GM13977 (cell line): ENCODE measurements around the gene PHC2.

Experiments
- DNase-seq: peaks from one replicate; pipeline ENCODE4 v3.0.0; 2012; ENCODE audit warnings: low spot score
- CTCF ChIP-seq: IDR thresholded peaks from 2 replicates; pipeline ENCODE4 v1.5.1; 2012; ENCODE audit warnings: mild to moderate bottlenecking, control low read depth; ENCODE audit not compliant: insufficient read depth; ENCODE audit errors: extremely low read depth, missing control alignments
- in situ Hi-C: fragments of 300-500 bp; cut with MboI; formaldehyde crosslinking; loops from one replicate; pipeline ENCODE4 v1.12.0; 2022; ENCODE audit warnings: low sequenced_read_pairs, low pct_unique_long_range_greater_than_20kb, mixed read lengths, inconsistent platforms; ENCODE audit not compliant: unreplicated experiment

The PHC2 gene

DNA sequence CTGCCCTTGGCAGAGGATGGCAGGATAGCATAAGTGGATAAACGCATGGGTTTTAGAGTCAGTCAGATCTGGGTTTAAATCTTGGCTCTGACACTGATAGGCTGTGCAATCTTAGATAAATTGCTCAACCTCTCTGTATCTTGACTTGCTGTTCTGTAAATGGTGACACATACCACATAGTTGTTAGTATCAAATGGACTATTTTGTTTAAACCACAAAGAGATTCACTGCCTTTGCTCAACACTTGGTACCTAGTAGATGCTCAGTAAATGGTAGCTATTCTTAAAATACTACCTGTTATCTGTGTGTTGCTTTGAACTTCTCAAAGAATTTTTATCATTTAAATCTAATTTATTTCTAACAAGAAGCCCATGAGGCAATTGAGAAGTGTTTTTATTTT is 70.5 kb downstream of the PHC2 start:
- TF ChIP-seq CTCF, result no peak

GRCh38 chr1:33359931-33360330 is 71.0 kb downstream of the PHC2 start:
- no peak for DNase-seq
- in situ Hi-C loops, result no loop called here
- TF ChIP-seq CTCF, result no peak

More for the DNA sequence above, 70.5 kb downstream of the PHC2 start:
- DNase-seq, result no peak
- in situ Hi-C loops, result no loop called here

- no peak for DNase-seq
- in situ Hi-C loops, result no loop called here
- no peak for TF ChIP-seq CTCF
These were observed 71.9 kb downstream of the PHC2 start for GRCh38 chr1:33358795-33359503.

DNA sequence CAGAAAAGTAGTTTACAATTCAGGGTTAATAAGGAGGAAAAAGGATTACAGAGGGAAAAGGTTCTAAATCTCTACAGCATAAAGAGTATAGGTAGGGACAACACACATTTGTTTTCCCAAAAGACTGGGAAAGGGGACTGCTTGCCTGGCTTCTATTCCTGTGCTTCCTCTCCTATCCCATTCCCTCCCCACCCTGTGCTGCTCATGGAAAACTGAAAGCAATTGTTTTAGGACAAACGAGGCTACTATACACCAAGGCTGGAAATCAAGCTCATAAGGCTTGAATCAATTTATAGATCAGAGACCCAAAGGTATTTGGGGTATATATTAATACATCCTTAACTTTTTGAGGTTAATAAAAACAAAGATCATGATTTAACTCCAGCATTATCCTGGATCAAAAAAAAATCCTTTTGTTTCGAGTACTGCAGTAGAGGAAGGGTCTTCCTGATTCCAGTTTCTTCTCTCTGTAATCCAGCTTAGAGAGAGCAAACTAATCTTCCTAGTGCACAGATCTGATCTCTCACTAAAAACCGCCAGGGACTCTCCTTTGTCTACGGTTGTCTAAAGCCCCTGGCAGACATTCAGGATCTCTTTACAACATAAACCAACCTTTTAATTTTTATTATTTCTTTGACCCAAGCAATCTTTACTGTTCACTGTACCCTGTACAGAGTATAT is 72.6 kb downstream of the PHC2 start:
- no peak for DNase-seq
- in situ Hi-C loops, result no loop called here
- TF ChIP-seq CTCF, result no peak

DNA sequence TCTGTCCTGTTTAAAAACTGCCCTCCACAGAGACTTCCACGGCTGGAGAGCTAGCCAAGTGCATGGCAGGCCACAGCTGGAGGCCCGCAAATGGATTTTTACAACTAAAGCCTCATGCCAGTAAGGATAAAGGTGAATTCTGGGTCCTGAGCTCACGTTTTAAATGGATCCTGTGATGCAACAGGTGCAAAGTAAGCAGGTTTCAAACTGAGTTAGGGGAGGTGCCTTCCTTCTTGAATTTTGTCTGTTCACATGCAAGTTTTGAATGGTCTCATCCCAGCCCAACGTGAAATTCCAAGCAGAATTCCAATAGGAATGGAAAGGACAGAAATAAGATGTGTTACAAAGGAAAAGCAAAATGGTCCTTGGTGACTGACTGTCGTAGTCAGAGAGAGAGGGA is 73.8 kb downstream of the PHC2 start:
- in situ Hi-C loops, result no loop called here
- DNase-seq, result no peak
- TF ChIP-seq CTCF, result no peak

- no peak for DNase-seq
- in situ Hi-C loops, result no loop called here
- no peak for TF ChIP-seq CTCF
These were observed 76.1 kb downstream of the PHC2 start for GRCh38 chr1:33354707-33355316.
